ENCODE data around the gene PHF12.

GRCh38 chr17:28861393-28862203 is 89.7 kb downstream of the PHF12 start:
- TF ChIP-seq USF2 (IDR thresholded peaks at IDR 0.05; ENCODE audit: low read depth, low read length) (no peak), CTCF (conservative IDR thresholded peaks at IDR 0.05; ENCODE audit: low read depth, low read length) (no peak), MXI1 (IDR thresholded peaks at IDR 0.05; ENCODE audit: borderline replicate concordance, low read depth, low read length) (no peak), POLR2A (IDR thresholded peaks at IDR 0.05; ENCODE audit: low read depth, low read length) (no peak), BHLHE40 (IDR thresholded peaks at IDR 0.05; ENCODE audit: low read depth, low read length) (no peak), ELK1 (IDR thresholded peaks at IDR 0.05; ENCODE audit: borderline replicate concordance, low read depth, low read length) (no peak), RAD21 (IDR thresholded peaks at IDR 0.05; ENCODE audit: low read length) (no peak), MAZ (IDR thresholded peaks at IDR 0.05; ENCODE audit: borderline replicate concordance, low read depth, low read length) (no peak), RFX5 (IDR thresholded peaks at IDR 0.05; ENCODE audit: low read depth, low read length) (no peak), CHD1 (IDR thresholded peaks at IDR 0.05; ENCODE audit: low read depth, low read length) (no peak)
